Measurements from ENCODE around the gene DGCR2.

DNA sequence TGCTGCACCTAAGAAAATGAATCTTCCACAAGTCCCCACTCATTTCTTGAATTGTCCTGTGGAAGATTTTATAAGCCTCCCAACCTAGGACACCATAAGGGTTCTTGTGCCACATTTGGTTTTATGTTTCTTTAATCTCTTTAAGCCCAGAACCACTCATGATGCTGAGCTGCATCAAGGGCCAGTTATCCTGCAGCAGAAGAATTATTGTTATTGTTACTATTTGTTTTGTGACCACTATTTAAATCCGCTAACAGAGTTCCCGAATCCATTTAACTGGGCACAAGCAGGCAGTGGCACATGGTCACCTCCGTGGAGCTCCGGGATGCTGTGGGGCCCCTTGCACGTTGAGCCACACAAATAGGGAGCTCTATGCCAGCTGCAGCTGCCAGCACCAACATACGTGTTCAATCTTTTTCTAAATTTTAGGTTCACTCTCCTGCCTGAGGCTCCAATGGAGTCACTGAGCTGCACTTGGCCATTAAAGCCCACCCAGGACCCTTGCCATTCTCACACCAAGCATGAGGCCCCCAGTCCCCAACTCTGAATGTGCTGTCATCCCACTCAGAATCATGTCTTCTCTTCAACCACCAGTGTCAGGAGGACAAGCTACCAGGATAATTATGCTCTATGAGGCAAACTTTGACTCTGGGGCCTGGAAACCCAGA lies 60.6 kb downstream of the DGCR2 start:
- TF ChIP-seq, protein P1, sequence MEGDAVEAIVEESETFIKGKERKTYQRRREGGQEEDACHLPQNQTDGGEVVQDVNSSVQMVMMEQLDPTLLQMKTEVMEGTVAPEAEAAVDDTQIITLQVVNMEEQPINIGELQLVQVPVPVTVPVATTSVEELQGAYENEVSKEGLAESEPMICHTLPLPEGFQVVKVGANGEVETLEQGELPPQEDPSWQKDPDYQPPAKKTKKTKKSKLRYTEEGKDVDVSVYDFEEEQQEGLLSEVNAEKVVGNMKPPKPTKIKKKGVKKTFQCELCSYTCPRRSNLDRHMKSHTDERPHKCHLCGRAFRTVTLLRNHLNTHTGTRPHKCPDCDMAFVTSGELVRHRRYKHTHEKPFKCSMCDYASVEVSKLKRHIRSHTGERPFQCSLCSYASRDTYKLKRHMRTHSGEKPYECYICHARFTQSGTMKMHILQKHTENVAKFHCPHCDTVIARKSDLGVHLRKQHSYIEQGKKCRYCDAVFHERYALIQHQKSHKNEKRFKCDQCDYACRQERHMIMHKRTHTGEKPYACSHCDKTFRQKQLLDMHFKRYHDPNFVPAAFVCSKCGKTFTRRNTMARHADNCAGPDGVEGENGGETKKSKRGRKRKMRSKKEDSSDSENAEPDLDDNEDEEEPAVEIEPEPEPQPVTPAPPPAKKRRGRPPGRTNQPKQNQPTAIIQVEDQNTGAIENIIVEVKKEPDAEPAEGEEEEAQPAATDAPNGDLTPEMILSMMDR (IDR thresholded peaks at IDR 0.05; ENCODE audit: insufficient read depth, low read length), result no peak
- TF ChIP-seq GABPA (IDR thresholded peaks at IDR 0.05; ENCODE audit: low read depth), result no peak
- TF ChIP-seq POLR2AphosphoS5 (IDR thresholded peaks at IDR 0.05; ENCODE audit: low read depth), result no peak

All from HL-60 (cell line).